Activated CD4-positive, alpha-beta T cell treated with anti-CD3 and anti-CD28 coated beads, Interleukin-2, amount 50 U/mL, for 24 hours (primary cell): Measurements from ENCODE around the gene ADAM12.

Source experiments
- DNase-seq, 2 donors: peaks; one replicate each; pipeline ENCODE4 v3.0.0-alpha.2; 2020; ENCODE audit warnings: low read depth in 1 of 2, low spot score in 1 of 2

Gene ADAM12, protein sequence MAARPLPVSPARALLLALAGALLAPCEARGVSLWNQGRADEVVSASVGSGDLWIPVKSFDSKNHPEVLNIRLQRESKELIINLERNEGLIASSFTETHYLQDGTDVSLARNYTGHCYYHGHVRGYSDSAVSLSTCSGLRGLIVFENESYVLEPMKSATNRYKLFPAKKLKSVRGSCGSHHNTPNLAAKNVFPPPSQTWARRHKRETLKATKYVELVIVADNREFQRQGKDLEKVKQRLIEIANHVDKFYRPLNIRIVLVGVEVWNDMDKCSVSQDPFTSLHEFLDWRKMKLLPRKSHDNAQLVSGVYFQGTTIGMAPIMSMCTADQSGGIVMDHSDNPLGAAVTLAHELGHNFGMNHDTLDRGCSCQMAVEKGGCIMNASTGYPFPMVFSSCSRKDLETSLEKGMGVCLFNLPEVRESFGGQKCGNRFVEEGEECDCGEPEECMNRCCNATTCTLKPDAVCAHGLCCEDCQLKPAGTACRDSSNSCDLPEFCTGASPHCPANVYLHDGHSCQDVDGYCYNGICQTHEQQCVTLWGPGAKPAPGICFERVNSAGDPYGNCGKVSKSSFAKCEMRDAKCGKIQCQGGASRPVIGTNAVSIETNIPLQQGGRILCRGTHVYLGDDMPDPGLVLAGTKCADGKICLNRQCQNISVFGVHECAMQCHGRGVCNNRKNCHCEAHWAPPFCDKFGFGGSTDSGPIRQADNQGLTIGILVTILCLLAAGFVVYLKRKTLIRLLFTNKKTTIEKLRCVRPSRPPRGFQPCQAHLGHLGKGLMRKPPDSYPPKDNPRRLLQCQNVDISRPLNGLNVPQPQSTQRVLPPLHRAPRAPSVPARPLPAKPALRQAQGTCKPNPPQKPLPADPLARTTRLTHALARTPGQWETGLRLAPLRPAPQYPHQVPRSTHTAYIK

DNA sequence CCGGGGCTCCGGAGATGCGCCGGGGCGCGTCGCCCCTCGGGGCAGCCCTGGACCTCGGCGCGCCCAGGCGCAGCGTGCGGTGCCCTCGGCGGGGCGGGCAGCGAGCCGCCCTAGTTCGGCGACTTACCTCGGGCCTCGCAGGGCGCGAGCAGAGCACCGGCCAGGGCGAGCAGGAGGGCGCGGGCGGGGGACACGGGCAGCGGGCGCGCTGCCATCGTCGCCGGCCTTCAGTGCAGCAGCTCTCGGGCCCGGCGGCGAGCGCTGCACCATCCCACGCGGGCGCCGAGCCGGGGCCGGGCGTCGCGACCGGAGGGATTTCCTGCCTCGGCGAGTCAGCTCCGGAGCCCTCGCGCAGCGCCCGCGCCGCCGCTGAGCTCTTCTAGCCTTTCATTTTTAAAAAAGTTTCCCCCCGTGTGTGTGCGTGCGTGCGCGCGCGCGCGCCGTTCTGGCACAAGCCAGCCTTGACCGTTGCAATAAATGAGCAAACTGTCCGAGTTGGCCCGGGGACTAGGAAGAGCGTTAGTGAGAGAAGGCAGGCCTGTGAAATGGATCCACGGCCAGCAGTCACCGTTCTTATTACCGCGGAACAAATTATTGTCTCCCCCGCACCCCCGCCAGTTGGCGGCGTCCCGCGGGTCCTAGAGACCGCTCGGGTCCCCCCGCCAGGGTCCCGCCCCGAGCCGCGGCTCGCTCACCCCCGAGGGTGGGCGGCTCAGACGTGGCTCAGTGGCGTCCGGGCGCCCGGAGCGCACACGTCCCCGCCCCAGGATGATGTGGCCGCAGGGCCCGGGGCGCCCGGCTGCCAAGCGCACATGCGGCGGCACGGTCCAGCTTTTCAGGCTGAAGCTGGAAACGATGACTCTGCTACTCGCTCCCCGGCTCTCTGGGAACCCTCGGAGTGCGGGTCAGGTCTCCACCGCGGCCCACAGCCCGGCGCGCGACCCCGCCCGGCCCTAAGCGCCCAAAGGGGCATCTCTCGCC, at the start of gene ADAM12:
Gene ADAM12 (minus strand): TSS at position 547 of the 981 bp plus-strand sequence. CDS start 332 bp downstream, at position 215.
- DNase-seq, result no peak

DNA sequence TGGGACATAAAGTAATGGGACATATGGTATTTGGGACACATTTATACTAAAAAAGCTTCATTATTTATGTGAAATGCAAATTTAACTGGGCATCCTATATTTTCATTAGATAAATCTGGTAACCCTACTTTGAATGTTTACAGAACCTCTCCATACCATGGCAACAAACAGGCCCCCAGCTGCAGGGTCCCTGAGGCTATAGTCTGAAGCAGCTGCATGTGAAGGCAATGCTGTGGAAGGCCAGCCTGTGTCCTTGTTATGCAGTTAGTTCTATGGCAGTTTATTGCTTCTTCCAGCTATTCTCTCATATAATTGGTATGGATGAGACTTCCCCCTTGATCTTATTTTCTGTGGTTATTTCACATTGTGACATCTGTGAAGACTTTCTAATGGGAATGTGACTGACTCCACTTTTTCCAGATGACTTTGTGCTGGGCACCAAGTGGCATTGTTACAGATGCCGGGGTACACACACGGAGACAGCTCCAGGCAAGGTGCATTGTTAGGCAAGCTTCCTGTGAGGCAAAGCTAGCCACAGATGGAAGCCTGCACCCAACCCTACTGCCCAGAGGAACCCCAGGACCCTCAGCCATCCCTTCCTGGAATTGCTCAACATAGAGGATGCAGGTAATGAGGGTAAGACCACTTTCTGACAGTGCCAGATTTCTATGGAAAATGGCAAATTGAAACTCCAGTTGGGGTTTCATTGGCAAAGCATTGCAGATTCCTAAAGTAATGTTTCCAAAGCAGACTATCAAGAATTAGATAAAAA, 49.5 kb upstream of the ADAM12 start:
- no peak for DNase-seq

DNA sequence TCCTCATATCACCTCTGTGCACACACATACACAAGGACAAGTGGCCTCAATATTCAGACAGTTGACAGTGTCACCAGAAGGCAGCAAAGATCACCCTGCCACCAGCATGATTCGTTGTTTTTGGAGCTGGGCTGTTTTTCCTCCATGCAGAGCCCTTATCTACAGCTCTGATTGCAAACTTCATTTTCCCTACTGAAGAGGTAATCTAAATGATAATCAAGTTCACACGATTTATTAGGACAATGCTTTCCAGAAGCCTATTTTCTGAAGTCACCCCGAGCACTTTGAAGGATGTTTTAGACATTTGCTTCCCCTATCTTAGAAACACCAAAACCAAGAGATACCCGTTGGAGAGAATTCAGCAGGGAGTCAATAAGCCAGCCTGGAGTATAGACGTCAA, 46.0 kb upstream of the ADAM12 start:
- no peak for DNase-seq

DNA sequence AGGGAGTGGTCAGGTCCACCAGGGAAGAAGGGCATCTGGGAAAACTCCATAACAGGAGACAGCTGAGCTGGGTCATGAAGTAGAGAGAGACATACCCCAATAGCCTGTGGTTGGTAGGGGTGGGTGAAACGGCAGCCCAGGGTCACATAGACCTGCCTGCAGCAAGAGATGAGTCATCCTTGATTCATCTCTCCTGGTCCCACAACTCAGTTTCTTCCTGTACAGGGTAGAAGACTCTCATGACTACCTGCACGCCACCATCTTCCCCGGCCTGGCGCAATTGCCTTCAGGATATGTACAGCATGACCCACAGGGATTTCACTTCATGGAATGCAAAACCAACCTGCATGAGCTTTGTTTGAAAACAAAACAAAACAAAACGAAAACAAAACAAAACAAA, 45.1 kb upstream of the ADAM12 start:
- no peak for DNase-seq

DNA sequence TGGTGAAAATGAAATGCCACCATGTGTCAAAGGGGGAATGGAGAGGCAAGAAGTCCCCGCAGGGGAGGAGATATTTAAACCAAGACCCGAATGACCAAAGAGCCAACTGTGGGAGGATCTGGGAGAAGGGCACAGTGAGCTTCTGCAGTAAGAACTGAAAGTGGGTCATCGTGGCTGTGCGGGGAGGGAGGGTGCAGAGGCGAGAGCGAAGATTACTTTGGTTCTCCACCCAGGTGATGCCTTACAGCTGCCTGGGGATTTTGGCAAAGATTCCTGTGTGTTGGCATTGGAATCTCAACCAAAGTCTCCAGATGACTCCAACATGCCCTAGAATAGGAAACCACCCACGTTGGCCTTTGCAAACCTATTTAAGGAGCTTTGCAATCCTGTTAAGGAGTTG, 44.2 kb upstream of the ADAM12 start:
- no peak for DNase-seq

DNA sequence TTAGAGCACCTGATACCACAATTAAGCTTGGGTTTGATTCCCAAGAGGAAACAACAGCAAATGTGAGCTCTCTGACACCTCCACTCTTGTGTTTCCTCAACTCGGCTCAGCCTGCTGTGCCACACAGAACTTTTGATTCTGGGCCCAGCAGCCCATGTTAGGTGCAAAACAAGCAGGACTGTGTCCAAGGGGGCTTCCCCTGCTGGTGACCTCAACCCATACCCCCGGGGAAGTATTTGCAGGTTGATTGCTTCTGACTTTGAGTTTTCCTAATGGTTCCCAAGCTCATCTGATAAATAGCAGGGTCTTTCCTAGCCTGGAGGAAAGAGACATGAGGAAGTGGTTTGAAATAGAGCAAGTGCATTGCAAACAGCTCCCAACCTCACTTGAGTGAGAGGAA, 43.5 kb upstream of the ADAM12 start:
- no peak for DNase-seq

DNA sequence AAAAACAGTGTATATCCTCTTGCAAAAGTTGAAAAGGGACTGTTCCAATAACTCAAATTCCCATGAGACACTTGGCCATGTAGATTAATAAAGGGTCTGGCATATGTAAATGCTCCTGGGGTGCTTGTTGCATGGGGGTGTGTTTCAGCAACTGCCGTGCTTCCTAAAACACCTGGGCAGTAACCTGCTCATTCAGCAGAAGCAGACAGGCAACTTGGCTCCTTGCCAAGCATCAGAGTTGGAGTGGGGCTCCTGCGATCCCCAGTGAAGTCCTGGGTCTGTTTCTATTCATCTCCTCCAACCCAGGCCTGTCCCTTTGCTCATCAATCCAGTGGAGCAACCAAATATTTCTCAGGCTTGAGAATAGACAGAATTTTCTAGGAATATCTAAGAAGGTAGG, 42.2 kb upstream of the ADAM12 start:
- DNase-seq, result no peak

DNA sequence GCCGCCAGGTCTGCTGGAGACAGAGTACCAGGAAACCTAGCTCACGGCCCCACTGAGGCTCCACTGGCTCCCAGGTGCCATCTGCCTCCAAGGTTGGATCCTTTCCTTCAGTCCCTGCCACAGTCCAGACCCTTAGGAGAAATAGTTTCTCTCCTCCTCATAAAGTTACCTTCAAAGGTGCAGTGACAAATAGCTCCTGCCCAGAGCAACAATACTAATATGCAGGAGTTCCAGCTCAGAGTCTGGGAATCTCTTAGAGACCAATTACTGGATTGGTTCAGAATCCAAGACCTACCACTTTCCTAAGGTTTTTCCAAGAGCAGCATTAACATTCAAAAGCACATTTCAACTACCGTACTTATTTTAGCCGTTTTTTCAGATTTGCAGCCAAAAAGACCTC, 41.0 kb upstream of the ADAM12 start:
- DNase-seq, result no peak

DNA sequence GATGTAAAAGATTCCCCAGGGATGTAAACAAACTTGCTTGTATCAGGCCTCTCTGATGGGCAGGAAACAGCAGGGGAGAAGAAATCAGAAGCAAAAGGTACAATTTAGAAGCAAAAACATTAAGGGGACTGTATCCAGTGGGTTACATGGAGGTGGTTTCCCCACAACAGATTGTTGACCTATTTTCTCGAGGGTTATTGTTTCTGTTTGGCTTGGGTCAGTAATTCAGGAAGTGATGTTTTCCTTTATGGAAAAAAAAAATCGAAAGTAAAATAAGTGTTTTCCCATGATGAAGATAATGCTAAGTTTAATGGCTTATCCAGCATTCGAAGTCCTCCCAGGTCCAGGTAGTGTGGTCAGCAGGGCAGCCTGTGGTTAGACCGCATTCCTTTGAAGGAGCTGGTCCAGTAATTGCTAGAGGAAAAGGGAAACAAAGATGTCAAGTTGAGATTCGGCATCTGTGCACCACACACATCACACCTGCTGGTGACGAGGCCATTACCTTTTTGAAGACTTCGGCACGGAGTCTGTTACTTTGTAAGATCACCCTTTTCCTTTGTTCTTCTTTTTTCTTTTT, 37.3 kb upstream of the ADAM12 start:
- no peak for DNase-seq

DNA sequence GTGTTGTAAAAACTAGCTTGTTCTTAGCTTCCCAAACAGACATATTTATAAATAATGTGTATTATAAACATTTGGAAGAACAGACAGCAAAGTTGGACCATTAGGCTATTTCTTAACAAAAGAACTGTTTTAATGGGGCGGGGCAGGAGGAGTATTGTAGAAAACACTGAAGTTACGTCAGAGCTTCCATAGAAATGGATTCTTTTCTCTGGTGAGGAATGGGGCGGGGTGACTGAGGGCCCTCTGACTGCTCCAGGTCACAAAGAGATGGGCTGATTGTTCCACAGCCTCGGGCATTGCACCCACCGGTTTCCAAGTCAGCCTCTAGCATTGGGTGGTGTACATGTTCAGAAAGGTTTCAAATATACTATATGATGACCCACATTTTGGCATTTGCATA, 36.8 kb upstream of the ADAM12 start:
- no peak for DNase-seq

DNA sequence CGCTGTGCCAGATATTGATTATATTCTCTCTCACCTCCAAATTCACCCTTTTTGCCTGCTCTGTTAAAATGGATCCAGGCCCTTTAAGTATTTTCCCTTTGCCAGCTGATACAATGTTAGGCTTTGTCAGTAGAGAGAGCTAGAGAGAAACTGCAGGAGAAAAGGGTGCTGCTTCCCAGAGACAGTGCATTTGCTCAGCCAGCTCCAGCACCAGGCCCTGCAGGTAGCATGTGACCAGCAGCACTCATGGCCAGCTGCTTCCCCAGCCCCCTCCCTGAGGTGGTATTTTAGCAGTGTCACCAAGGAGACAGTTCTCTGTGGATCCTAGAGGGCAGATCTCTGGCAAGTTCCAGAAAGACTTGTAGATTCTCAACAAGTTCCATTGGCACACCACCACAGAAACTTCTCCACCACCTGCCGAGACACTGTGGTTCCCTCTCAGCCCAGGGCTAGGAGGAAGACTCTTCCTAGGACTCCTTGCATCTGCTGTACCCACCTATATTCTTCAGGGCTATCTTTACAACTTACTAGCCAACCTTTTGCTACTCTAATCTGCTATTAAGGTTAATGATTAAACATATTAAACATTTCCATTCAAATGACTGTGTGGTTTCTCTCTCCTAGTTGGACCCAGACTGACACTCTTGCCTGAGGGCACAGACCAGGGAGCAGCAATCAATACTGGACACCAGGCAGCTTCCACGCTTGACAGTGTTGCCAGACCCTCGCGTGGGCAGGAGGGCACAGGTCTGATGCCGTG, 35.6 kb upstream of the ADAM12 start:
- no peak for DNase-seq

DNA sequence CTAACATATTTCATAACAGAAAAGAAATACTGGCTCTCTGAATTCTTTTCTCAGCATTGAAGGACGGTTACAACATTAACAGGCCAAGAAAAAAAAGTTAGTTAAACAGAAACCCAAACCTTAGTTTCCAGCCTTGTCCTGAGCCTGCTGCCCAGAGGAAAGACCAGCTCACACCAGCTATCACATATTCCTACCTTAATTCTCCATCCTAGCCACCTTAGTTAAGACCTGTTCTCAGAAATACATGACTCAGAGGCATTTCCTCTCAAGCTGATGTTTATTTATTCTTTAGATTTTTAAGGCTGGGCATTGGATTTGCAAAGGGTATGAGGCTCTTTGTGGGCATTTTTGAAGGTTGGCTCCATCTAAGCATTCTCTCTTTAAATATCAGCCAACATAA, 34.3 kb upstream of the ADAM12 start:
- DNase-seq, result no peak

DNA sequence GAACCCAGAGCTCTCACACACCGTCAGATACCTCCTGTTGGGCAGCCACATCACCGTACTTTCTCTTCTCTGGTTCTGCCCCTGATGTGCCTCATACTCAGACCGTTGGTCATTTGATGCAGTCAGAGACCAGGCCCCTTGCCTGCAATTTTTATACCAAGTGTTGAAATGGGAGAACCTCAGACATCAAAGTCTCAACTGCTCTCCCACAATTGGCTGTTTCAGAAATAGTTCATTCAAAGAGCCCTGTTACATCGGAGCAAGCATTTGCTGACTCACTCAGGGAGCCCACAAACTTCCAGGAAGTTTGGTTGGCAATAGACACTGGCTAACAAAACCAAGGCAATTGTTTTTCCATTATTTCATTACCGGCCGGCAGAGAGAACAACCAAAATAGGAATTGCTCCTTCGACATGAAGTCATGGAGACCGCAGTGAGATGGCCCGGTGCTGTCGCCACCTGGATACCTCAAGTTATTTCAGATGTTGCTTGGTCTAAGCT, 33.5 kb upstream of the ADAM12 start:
- DNase-seq, result no peak

DNA sequence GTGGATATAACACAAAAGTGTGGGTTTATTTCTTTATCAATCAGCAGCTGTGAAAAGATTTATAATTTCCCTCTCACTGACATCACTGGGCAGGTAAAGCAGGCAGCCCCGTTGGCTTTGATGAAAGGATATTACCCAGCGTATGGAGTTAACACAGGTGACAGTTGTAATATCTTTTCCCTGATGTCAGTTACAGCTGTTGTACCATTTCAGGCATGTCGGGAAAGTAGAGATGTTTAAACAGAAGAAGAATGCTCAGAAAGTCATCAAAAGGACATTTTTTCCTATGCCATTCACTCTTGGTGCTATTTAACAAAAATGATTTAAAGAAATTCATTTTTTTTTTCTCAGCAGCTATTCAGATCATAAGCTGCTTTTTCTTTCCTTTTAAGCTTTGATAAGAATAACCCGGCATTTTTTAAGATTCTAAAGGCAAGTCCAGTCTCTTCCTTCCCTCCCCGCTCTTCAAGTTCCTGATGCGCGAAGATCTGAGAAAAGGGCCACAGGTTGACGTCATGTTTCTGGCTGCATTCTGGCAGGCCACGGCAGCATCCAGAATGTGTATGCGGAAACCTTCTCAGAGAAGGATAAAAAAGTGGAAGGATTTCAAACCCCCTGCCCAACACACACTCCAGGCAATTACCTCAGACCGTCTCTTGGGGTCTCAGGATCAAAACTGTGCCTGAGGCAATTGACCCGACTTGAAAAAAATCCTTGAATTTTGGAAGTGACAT, 32.5 kb upstream of the ADAM12 start:
- no peak for DNase-seq

DNA sequence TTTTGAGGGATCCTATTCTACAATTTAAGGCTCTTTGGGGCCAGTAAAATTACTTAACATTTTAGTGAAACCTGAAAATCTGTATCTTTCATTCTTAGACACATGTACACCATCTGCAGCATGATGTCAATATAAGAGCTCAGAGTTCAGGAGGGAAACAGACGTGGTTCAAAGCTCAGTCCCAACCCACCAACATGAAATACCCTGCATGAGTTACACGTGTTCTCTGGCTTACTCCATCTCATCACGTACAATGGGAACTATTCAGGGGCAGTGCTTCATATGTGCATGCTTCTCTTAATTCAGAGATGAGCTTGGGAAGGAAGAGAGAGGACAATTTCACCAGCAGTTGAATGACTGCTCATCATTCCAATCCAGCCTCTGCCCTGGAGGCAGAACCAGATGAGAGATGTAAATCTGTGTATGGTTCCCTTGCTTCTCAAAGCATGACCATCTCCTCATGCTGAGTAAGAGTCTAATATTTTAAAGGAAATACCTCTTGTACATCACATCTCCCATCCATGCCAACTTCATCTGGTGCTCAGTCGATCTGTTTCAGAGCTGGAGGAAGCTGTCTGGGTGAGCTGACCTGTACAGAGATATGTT, 29.0 kb upstream of the ADAM12 start:
- DNase-seq, result no peak

DNA sequence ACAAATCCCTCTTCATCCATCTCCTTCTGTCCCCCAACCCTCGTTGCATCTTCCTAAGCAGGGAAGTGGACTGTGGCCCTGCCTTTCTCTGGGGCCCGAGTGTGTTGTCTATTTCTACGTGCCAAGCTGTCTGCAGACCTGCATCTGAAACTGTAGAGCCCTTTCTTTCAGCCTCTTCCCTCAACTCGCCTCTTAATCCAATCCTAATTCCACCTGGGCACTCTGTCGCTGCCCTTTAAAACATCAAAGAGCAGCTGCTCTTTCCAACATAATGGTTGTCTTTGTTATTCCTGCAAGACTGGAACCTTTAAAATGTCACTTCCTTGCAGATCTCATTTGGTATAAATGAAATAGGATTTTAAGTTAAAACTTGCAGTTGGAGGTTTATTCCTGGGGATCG, 21.5 kb upstream of the ADAM12 start:
- no peak for DNase-seq

DNA sequence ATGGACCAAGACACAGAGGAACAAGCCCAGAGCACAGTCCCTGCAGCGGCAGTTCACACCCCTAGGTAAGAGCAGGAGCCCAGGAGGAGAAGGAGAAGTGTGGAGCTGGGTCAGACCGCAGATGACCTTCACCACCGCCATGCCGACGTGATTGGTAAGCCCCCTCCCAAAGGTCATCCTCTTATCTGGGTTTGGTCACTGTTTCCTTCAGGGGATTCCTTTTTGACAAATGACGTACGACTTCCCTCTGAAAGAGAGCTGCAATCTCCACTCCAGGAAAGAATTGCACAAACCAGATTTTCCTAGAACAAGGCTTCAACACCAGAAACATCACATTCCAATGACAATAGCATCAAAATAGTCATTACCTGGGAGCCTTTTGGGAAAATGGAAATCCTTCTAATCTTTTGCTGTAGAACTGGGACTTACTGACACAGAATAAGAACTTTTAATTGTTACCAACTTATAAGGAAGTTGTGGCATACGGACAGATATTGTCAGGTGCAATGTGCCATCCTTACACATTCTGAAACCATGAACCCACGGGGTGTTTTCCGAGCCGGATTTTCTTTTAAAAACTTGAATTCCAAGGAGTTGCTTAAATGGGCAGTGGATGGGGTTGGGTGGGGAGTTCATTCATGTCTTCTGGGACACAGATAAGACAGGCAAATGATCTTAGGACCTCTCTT, 20.8 kb upstream of the ADAM12 start:
- DNase-seq, result no peak
